GM18505 (cell line): Measurements from ENCODE around the gene PNMA5.
"Not testable (repeated sequence)": the region's sequence is repeated elsewhere in the genome, so short reads cannot be mapped to it uniquely, and the experiment has no call there.

Experiments
- ATAC-seq: cut with Tn5 transposase; IDR thresholded peaks from one replicate; pipeline ENCODE4 v1.9.1; 2021; ENCODE audit not compliant: unreplicated experiment
- POLR2A ChIP-seq: IDR thresholded peaks from 4 replicates; pipeline ENCODE4 v1.6.1; 2011; ENCODE audit warnings: borderline replicate concordance; ENCODE audit not compliant: insufficient read depth, insufficient read length; ENCODE audit errors: extremely low read depth

The PNMA5 gene

GRCh38 chrX:152989292-152989658, 4.6 kb downstream of the PNMA5 start:
- no peak for ATAC-seq
- peak; percentile 46 for TF ChIP-seq POLR2A

GRCh38 chrX:152988536-152989291, 5.2 kb downstream of the PNMA5 start:
- TF ChIP-seq POLR2A: no peak
- peak; percentile 53 for ATAC-seq

- no peak for TF ChIP-seq POLR2A
- ATAC-seq: no peak
Observed at GRCh38 chrX:152987801-152988200, 6.1 kb downstream of the PNMA5 start.

GRCh38 chrX:152987156-152987555, 6.8 kb downstream of the PNMA5 start:
- ATAC-seq: not testable (repeated sequence)

GRCh38 chrX:152985383-152985782, 8.5 kb downstream of the PNMA5 start:
- not testable (repeated sequence) for ATAC-seq

GRCh38 chrX:152968193-152968592, 25.7 kb downstream of the PNMA5 start:
- no peak for TF ChIP-seq POLR2A
- no peak for ATAC-seq

GRCh38 chrX:152960115-152960514, 33.8 kb downstream of the PNMA5 start:
- TF ChIP-seq POLR2A: no peak
- ATAC-seq: no peak

- no peak for TF ChIP-seq POLR2A
- no peak for ATAC-seq
Observed at GRCh38 chrX:152959626-152960025, 34.3 kb downstream of the PNMA5 start.

- peak; percentile 88 for ATAC-seq
- peak; percentile 48 for TF ChIP-seq POLR2A
Observed at GRCh38 chrX:152958524-152959465, 35.1 kb downstream of the PNMA5 start.

GRCh38 chrX:152958047-152958446, 35.9 kb downstream of the PNMA5 start:
- no peak for ATAC-seq
- TF ChIP-seq POLR2A: no peak

GRCh38 chrX:152950786-152951185, 43.1 kb downstream of the PNMA5 start:
- ATAC-seq: no peak
- no peak for TF ChIP-seq POLR2A

GRCh38 chrX:152949114-152949513, 44.8 kb downstream of the PNMA5 start:
- no peak for ATAC-seq
- TF ChIP-seq POLR2A: no peak

GRCh38 chrX:152946681-152947080, 47.2 kb downstream of the PNMA5 start:
- TF ChIP-seq POLR2A: no peak
- ATAC-seq: no peak
